HG02840 (cell line): ENCODE data around the gene CELSR2.

Experiments used
- ATAC-seq: cut with Tn5 transposase; IDR thresholded peaks from one replicate; pipeline ENCODE4 v1.9.1; 2021; ENCODE audit warnings: mild to moderate bottlenecking, moderate library complexity, moderate number of reproducible peaks; ENCODE audit not compliant: unreplicated experiment, low FRiP score

CELSR2 gene

DNA sequence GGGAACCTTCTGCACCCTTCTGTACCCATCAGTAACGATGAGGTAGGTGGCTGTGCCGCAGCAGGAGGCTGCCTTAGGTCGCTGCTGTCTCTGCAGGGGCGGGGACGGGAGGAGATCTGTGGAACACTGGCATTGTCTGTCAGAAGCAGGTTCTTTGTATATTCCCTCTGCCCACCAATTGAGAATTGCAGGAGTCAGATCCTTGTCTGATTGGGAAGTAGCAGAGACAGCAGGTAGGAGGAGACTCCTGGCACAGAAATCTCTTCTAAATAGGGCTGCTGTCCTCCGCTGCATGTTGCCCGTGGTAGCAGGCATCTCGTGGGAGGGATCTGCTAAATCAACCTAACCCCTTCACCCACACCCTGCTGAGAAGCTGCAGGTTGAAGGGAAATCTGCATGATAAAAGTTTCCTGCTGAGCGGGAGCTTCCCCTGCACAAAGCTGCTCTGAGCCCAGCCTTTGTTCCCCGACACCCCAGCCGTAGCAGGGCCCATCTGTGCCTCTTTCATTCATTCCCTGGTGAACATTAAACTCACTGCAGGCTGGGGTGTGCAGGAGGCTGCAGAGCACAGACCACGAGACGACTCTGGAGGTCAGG is 19.7 kb upstream of the CELSR2 start:
- no peak for ATAC-seq

DNA sequence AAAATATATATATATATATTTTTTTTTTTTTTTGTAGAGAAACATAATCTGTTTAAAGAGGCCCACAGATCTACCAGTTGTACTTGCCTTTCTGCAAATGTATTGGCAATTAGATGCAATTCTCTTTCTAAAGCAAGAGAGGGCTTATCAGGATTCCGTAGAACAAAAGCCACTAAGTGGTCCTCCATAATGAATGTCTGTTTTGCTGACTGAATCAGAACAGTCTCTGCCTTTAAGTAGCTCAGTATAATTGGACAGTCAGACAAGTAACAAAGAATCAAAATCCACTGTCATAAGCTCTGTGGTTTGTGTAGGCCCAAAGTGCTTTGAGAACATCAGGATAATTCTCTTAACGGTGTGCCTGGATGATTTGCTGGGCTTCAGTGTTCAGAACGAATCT is 18.3 kb upstream of the CELSR2 start:
- no peak for ATAC-seq

DNA sequence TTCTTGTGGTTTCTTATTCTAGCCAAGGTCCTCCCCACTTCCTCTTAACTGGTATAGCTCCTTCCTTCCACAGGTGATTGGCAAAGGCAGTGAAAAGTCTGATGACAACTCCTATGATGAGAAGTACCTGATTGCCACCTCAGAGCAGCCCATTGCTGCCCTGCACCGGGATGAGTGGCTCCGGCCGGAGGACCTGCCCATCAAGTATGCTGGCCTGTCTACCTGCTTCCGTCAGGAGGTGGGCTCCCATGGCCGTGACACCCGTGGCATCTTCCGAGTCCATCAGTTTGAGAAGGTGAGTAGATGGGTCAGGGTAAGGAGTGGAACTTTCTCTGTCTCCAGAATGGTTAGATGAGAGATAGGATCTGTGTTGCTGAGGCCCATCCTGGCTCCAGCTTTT is 14.2 kb upstream of the CELSR2 start:
- no peak for ATAC-seq

DNA sequence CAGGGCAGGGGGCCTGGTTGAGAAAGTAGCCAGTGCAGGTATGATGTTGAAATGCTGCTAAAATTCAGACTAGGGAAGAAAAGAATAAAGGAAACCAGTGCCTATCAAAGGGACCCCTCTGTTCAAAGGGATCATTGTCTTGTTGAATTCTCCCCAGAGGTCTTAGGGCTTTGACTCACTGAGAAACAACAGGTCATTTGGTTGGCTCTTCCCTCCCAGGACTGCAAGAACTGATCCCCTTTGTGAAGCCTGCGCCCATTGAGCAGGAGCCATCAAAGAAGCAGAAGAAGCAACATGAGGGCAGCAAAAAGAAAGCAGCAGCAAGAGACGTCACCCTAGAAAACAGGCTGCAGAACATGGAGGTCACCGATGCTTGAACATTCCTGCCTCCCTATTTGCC is 11.8 kb upstream of the CELSR2 start:
- ATAC-seq: no peak

DNA sequence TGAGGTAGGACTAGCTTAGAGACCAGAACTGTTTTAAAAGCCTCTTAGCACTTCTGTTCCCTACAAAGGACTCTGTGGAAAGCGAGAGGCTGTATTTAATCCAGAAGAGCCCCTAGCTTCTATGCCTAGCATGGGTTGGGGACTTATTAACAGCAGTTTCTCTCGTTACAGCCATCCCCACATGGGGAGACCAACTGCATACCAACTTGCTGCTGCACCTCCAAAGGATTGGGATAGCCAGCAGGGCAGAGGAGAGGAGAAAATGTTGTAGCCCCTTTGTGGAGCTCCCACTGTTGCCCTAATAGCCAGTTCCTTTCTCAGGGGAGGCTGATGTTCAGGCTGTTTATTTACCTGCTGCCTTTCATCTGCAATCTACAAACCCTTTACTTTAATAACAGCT is 11.0 kb upstream of the CELSR2 start:
- no peak for ATAC-seq

DNA sequence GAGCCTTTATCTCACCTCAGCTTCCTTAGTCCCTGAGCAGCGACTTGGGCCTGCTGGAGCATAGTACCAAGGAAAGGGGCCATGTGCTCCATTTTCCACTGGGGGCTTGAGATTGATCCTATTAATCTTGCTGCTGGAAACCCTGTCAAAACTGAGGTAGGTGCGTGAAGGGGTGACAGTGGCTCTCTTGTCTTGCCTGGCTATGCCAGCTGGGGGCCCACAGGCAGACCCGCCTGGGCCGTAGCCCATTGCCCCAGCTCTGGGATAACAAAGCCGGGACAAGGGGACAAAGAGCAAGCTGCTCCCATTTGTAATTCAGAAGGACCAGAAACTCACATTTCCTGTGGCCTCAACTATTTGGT is 10.3 kb upstream of the CELSR2 start:
- ATAC-seq: no peak

DNA sequence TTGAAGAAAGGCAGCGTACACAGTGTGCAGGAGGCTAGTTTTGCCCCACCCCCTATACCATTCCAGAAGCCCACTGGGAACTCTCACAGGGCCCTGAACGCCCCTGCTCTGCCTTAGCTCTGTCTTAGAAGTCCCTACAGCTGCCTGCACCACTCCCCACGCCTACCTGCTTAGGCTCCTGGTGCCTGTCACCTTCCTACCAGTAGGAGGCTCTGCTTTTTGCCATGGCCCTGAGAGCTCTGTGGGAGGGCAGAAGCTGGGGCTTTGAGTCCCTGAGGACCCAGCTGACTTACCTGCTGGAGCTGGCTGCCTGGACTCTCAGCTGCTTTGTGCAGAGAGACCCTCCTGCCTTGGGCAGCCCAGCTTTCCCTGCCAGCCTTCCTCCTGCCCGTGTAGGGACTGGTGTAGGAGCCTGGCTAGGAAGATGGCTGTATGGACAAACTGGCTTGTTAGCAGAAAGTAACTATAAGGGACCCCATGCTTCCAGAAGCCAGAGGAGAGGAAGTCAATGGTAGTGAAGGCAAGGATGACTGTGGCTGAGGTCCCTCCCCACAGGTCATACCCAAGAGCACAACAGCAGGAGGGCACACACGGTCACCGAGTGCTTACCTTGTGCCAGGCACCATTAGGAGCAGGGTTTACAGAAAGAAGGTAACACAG is 9.8 kb upstream of the CELSR2 start:
- no peak for ATAC-seq

DNA sequence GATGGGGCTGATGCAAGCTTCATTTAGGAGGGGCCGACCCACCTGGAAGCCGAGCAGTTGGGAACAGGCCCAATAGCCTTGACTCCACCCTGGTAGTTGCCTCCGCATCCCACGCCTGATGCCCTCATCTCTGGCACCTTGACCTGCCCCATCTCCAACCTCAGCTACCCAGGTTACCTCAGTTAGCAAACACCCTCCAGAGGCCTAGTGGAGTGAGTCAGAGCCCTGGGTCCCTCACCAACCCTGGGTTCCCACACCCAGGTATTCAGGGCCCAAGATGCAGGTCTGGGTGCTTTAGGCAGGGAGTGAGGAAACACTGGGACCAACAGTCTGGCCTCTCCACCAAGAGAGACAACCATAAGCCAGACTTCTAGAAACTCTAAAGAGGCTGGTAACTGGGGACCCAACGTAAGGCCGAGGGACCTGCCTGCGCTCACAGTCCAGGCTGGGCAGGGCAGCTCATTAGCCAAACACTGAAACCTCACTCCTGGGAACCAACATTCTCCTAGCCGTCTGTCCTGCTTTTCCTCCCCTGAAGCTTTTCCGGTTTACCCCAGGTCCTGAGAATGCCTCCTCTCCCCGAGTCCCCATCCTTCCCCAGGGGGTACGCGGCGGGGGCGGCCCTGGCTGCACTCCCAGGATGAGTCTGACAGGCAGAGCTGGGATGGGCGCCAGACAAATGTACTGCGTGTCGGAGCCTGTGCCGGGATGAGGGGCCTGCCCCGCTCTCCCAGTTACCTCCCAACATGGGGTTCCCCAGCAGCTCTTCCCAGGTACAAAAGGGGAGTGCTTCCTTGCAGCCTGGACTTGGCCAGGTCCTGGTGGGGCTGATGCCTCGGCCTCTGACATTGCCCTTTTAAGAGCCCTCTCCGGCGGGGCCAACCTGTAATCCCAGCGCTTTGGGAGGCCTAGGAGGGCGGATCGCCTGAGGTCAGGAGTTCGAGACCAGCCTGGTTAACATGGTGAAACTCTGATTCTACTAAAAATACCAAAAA is 8.9 kb upstream of the CELSR2 start:
- ATAC-seq: no peak

DNA sequence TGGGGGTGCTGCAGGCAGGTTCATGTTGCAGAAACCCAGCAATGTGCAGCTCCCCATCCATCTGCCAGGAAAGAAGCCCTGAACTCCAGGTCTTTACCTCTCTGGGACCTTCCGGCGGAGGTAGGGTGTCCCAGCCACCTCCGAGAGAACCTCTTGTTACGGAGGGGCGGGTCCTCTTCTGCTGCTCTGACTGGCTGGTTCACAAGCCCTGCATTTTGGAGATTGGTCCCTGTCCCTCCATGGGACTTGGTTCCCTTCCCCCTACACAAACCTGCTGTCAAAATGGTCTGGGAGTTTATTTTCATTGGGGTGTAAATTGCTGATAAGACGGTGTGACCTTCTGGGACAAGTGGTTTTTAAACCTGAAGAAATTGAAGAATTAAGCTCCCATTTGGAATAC is 8.0 kb upstream of the CELSR2 start:
- no peak for ATAC-seq

DNA sequence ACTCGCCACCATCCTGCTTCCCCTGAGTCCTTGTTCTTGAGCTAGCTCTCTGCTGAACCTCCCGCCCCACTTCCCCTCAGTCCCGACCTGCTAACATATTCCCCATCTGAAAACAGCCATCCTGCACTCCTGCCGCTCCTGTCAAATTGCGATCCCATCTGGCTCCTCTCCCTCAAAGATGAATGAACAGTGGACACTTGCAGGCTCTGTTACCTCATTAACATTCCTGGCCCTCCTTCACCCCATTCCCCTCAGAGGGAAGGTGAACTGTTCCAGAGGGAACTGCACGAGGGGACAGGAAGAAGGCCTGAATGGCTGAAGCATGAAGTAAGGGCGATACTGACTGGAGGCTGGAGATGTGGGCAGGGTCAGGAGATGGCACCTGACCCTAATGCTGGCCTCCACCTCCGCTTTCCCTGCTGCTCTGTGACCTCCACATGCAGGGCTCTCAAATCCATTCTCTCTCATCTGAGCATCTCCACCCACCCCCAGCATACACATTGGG is 7.4 kb upstream of the CELSR2 start:
- no peak for ATAC-seq

DNA sequence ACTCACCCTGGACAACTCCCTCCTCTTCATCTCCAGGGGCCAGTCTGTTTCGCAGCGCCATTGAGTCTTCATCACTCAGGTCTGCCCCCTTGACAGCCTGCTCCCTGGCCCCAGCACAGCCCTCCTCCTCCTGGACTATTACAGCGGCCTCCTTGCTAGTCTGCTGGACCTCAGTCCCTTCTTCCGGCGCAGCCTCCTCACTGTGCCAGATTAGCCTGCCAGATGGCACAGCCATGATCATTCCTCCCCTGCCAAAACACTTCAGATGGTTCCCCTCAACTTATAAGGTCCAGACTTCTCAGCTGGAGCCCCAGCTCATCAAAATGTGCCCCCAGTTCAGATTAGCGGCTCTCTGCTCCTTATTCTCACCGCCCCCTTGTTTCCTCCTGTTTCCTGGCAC is 7.0 kb upstream of the CELSR2 start:
- ATAC-seq: no peak

DNA sequence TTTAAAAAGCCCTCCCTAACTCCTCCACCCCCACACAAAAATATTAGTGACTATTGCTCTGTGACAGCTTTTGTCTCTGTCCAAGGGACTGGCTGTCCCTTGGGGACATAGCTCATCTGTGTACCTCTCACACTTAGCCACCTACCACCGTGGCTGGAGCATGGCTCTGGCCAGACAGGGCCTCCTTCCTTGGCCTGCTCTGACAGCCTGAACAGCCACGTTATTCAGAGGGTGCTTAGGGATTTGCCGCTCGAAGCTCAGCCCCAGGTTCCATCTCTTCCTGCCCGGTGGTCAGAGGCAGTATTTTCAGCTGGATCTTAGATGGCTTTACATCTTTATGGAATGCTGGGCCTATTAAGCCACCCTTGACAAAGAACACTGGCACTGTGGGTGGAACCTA is 6.1 kb upstream of the CELSR2 start:
- no peak for ATAC-seq

DNA sequence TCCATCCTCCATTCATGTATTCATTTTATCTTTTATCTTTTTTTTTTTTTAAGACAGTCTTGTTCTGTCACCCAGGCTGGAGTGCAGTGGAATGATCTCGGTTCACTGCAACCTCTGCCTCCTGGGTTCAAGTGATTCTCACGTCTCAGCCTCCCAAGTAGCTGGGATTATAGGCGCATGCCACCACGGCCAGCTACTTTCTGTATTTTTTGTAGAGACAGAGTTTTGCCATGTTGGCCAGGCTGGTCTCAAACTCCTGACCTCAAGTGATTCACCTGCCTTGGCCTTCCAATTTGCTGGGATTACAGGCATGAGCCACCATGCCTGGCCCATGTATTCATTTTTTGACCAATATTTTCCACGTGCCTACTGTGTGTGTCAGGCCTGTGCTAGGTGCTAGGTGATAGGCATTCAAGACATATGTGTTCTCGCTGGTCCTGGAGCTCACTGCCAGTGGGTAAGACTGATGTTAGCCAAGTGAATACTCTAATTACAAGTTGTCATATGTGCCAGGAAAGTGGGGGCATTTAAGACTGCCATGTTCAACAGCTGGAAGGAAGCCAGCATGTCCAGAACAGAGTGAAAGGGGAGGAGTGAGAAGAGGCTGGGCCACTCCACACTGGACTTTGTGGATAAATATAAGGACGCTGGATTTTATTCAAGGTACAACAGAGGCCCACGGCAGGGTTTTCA is 5.3 kb upstream of the CELSR2 start:
- no peak for ATAC-seq

DNA sequence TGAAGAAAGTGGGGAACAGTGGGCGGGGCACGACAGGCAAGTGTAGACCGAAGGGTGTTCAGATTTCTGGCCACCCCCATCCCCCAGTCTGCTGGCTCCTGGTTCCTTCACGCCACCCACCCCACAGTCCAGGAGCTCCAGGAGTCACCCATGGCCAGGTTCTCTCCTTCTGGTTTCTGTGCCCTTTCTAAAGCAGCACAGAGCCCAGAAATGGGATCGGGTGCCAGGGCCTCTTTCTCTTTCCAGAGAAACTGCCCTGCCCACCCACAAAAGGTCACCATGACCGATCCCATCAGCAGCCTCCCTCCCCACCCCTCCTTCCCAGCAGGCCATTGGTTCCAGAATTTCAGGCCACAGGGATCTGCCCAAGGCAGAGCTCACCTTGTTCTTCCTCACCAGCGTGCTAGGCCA is 3.2 kb upstream of the CELSR2 start:
- ATAC-seq: no peak

DNA sequence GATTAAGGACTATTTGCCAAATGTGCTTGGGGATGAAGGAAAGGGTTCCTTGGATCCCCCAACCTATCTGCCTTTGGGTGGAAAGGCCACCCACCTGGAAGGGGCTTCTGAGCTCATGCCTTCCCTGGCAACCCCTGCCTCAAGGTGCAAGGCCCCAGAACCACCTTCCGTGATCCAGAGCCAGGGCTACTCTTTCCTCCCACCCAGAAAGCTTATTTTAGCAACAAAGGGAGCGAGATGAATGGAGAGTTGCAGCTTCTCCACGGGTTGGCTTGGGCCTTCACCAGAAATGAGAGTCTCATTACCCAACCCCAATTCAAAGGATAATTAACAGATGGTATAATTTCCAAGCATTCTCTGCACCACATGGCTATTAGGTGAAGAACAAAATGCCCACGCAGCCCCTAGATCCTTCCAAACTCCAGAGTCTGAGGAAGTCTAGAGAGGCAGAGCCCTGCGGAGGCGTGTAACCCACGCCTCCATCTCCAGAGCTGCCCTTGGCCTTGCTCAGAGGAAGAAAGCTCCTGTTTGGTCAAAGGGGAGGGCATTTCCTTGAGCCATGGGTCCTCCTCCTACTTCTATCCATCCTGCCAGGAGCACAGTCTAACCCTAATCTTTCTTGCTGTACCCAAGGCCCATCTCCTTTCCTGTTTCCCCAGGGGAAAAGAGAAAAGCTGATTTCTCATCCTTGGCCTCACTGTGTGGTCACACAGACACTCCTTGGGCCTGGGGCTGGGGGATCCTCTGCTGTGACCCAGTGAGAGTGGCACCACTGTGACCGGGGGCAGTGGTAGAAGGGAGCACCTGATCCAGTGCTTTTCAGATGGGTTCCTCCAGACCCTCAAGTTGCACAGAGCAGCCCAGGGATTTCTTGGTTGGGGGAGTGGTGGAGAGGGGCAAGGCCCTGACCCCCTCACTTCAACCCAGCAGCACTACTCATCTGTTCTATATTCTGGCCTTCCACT is 1.7 kb upstream of the CELSR2 start:
- no peak for ATAC-seq

DNA sequence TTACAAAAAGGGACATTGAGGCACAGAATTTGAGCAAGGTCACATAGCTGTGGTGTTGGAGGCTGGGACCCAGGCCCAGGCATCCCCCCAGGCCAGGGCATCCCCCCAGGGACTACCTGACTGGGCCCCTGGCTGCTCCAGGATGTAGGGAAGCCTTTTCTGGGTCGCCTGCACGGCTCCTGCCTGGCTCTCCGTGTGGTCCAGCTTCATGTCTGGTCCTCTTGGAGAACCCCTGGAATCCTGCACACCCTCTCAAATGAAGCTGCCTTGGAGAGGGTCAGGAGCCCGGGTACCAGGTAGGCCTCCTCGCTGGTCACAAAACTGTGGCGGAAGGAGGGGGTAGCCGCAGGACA is 919 bp upstream of the CELSR2 start:
- ATAC-seq: no peak

DNA sequence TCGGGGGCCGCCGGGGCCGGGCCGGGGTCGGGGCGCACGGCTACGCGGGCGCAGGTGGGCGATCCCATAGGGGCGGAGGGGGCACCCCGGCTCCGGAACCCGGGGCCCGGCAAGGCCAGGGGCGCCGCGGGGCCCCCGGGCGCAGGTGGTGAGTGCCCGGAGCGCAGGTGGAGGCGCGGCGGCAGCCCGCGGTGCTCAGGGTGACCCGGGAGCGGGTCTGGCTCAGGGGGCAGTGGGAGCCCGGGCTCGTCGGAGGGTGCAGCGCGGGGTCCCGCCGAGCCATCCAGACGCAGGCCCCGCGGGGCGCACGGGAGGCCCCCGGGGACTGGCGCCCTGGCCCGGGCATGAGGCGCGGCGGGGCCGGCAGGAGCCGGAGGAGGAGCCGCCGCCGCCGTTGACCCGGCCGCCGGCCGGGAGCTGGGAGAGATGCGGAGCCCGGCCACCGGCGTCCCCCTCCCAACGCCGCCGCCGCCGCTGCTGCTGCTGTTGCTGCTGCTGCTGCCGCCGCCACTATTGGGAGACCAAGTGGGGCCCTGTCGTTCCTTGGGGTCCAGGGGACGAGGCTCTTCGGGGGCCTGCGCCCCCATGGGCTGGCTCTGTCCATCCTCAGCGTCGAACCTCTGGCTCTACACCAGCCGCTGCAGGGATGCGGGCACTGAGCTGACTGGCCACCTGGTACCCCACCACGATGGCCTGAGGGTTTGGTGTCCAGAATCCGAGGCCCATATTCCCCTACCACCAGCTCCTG is 489 bp downstream of the CELSR2 start:
- ATAC-seq: peak; percentile 29

DNA sequence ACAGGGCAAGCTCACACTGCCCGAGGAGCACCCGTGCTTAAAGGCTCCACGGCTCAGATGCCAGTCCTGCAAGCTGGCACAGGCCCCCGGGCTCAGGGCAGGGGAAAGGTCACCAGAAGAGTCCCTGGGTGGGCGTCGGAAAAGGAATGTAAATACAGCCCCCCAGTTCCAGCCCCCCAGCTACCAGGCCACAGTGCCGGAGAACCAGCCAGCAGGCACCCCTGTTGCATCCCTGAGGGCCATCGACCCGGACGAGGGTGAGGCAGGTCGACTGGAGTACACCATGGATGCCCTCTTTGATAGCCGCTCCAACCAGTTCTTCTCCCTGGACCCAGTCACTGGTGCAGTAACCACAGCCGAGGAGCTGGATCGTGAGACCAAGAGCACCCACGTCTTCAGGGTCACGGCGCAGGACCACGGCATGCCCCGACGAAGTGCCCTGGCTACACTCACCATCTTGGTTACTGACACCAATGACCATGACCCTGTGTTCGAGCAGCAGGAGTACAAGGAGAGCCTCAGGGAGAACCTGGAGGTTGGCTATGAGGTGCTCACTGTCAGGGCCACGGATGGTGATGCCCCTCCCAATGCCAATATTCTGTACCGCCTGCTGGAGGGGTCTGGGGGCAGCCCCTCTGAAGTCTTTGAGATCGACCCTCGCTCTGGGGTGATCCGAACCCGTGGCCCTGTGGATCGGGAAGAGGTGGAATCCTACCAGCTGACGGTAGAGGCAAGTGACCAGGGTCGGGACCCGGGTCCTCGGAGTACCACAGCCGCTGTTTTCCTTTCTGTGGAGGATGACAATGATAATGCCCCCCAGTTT is 1.3 kb downstream of the CELSR2 start:
- ATAC-seq: no peak
